Measurements from ENCODE around the gene CEP170.
"Not testable (repeated sequence)": the region's sequence is repeated elsewhere in the genome, so short reads cannot be mapped to it uniquely, and the experiment has no call there.

The CEP170 gene

DNA sequence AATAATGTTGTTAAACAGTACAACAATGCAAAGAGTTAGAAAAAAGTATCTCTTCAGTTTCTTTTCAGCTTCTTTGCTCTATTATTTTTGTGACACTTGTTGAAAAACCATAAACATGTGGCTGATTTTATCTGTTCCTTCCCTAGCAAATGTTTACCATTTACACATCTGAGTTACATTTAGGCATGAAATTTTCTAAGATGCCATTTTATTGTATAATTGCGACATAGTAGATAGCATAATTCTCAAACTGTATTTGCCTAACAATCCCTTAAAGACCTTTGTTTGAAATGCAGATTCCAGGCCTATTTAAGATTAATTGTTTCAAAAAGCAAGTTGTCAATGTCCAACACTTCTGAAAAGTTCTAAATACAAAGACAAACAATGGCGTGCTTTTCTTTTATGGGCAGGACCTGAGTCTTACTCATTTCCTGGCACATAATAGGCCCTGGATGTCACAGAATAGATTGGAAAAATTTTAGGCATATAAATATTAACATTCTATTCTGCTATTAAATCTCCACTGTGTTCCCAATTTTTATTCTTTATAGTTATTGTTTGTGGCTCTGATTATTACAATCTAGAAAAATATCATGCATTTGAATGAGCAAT, 81.2 kb downstream of the CEP170 start:
- peak in 1 of 2 experiments; percentile 1 for DNase-seq (ENCODE audit: low read depth in 2 of 2)

DNA sequence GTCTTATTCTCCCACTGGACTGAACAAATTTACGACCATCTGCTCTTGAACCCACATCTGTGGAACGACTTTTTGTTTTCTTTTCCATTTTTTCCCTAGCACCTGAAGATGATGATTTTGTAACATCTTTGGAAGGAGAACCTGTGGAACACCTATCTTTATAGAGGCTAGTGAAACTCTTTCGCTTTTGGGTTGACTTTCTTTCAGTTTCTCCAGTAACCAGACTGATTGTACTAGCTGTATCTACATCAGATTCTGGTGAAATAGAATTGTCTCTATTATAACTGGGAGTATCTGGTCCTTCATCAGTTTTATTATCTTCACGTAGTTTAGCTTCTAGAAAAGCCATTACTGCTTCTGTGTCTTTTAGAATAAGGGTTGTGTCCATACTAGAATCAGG, 90.2 kb downstream of the CEP170 start:
- not testable (repeated sequence) for DNase-seq (ENCODE audit: low read depth in 2 of 2)

DNA sequence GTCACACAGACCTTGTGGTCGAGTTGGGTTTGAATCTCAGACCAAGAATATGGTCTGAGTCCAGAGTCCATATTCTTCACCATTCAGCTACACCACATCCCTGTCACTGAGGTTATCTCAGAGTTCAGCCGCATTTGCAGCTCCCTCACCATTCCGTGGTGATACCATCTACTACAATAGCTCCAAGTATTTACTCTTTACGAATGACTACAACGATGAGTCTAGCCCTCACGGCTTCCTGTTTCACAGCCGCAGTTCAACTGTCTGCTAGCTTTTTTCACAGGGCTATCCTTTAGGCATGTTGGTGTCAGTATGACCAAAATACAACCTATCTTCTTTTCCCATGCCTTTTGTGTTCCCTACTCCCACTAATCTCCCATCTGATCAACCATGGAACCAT, 104.2 kb downstream of the CEP170 start:
- not testable (repeated sequence) for DNase-seq (ENCODE audit: low read depth in 2 of 2)

DNA sequence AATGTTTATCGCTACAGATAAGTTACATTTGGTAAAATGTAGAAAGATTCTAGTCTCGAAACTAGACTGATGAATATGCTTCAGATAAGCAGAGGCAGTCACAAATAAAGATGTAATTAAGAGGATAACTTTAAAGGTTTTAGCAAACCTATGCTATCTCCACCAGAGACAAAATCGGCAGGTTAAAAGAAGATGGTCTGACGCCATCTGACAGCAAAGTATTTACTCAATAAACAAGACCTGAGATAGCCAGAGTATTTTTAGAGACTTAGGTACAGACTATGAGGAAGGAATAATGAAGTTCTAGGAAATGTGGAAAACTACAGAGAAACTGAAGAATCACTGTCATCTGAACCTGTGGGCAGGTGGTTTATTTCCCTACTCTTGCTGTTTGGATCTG, 106.0 kb downstream of the CEP170 start:
- not testable (repeated sequence) for DNase-seq (ENCODE audit: low read depth in 2 of 2)

DNA sequence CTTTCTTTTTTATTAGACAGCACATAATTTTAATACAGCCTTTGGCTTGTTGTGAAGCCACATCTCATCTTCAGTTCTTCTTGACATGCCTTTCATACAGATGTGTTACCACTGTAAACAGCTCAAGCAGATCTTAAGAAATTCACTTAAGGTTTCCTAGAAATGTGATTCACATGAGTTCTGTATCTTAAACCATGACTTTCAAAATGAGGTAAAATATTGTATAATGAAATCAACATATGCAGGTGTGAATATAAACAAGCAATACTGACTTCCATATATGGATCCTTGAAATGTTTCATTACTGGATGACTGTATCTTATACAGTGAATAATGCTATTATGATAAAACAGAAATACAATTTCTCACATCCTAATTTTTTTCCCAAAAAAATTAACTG, 107.7 kb downstream of the CEP170 start:
- DNase-seq (ENCODE audit: low read depth in 2 of 2) = not testable (repeated sequence)

DNA sequence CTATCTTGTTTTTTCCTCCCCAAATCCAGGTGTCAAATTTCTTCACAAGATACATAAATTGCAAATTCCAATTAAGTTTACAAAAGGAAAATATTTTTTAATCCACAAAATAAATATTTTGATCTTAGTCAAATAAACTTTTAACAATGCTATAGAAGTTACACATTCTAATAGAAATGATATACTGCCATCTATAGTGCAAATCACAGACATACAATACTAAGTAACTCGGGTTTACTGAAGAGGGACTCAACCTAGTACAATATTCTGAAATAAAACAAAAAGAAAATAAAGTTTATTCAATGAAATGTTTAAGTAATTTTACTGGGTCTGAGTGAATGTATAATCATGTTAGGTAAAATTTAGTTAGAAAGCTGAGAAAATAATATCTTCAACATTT, 114.6 kb downstream of the CEP170 start:
- not testable (repeated sequence) for DNase-seq (ENCODE audit: low read depth in 2 of 2)

DNA sequence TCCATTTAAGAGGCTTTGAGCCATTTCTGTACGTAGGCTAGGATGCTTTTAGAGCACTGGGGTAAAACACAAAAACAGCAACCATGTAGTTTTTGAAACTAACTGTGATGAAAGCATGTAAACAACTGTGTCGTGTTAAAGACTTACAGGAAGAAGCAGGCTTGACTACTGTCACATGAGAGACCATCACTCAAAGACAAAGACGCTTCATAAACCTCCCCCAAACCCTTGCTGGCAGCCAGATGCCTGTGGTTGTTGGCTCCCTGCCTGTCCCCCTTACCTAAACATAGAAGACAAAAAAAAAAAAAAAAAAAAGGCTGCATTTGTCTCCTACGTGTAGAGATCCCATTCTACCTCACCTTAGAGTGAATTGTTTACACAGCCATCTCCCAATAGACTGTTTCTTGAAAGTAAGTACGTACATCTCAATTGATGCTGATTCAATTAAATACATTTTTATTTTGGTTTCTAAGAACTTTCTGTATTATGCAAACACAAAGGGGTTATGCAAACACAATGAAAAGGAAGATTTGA, 132.1 kb downstream of the CEP170 start:
- not testable (repeated sequence) for DNase-seq (ENCODE audit: low read depth in 2 of 2)

DNA sequence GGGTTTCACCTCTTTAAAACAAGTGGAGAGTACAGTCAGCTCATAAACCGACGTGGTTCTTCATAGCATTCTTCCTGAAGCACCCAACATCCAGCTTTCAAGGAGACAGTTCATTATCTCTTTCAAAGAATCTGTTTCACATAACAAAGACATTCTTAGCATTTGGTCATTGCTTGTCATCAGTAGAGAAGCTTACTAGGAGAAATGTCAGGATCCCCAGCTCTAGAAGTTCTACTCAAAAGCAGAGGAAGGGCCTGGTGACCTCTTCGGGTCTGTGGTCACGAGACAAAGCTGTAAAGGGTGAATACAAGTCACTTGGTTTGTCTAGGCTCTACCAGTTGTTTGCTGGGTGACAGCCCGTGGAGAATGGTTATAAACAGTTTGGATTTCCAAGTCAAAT, 133.1 kb downstream of the CEP170 start:
- not testable (repeated sequence) for DNase-seq (ENCODE audit: low read depth in 2 of 2)

DNA sequence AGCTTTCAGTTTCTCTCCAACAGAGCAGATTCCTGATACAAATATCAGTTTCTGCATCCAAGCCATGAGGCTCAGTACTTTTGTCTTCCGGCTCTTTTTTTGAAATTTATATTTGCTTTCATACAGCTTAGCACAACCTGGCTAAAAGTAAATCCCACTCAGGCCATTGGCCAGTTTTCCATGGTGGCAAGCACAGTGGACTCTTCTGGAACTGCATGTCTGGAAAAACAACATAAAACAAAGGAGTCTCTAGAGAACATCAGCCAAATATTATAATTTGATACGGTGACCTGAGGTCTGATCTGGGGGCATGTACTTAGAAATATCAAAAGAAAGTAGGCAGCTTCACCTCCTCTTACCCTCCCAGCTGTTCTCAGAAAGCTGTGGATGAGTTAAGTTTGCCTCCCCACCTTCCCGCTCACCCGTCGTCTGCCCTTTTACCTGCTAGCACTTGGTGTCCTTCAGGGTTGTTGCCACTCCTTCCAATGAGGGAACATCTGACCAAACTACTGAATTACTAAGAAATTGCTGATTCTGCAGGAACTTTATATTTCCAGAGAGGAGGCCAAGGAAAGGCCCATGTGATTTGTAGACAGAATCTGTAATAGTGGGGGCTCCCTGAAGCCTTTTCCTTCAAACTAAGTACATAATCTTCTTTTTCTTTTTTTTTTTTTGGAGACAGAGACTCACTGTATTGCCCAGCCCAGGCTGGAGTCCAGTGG, 136.3 kb downstream of the CEP170 start:
- DNase-seq (ENCODE audit: low read depth in 2 of 2) = not testable (repeated sequence)

DNA sequence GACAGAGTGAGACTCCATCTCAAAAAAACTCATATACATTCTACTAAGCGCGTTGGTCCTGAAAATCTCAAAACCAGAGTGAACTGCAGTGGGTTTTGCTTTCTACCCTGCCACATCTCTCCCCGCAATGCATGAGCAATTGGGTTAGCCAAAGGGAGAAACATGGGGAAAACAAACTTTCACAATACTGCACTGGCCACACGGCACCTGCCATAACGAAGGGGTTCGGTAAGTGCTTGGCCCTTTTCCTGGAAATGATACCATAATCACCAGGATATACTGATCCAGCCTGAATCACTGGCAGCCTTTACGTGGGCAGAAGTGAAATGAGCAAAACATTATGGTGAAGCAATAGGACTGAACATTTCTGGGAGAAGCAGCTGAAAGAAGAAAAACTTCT, 138.9 kb downstream of the CEP170 start:
- not testable (repeated sequence) for DNase-seq (ENCODE audit: low read depth in 2 of 2)

DNA sequence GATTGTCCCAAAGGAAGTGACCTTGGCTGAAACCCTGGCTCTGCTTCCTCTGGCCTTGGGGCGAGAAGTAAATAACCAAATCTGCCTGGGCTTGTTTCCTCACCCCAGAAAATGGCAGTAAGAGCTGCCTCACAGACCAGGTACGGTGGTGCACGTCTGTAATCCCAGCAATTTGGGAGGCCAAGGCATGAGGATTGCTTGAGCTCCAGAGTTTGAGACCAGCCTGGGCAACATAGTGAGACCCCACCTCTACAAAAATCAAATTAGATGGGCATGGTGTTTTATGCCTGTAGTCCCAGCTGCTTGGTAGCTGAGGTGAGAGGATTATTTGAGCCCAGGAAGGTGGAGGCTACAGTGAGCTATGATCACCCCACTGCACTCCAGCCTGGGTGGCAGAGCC, 140.3 kb downstream of the CEP170 start:
- DNase-seq (ENCODE audit: low read depth in 2 of 2) = not testable (repeated sequence)

DNA sequence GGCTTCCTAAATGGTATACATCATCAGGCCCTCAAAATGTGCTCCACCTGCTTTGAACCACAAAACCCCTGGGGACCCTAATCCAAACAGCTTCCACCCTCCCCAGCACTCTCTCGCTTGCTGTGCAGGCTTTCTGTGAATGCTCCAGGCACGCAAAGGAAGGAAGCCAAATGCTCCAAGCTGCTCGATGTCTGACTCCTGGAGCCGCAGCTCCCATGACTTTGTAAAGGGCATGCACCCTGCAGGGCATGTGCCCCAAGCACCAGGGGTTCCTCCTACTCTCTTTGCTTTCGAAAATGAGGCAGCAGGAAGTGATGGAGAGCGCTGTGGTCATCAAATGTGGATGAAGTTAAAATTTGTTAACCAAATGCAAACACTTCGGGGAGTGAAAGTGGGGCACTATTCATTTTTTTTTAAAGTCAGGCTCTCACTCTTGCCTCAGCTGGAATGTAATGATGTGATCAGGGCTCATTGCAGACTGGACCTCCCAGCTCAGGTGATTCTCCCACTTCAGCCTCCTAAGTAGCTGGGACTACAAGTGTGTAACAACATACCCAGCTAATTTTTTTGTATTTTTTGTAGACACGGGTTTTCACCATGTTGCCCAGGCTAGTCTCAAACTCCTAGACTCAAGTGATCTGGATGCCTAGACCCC, 140.9 kb downstream of the CEP170 start:
- DNase-seq (ENCODE audit: low read depth in 2 of 2) = peak; percentile 40 to 48

DNA sequence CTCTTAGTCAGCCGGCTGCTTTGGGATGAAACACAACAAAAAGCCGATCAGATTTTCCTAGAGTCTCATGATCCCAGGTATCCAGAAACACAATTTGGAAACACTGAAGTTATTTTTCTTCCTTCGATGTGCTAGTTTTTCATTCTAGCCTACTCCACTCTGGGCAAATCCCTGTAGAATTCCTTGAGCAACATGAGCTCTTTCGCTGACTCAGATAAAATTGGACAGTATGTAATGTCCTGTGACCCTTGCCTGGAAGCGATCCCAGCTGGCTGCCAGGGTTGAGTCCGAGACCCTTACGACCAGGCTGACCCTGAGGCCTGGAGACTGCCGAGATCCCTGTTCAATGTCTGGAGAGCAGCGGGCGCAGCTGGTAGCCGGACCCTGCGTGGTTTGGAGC, 147.9 kb downstream of the CEP170 start:
- DNase-seq (ENCODE audit: low read depth in 2 of 2) = not testable (repeated sequence)

DNA sequence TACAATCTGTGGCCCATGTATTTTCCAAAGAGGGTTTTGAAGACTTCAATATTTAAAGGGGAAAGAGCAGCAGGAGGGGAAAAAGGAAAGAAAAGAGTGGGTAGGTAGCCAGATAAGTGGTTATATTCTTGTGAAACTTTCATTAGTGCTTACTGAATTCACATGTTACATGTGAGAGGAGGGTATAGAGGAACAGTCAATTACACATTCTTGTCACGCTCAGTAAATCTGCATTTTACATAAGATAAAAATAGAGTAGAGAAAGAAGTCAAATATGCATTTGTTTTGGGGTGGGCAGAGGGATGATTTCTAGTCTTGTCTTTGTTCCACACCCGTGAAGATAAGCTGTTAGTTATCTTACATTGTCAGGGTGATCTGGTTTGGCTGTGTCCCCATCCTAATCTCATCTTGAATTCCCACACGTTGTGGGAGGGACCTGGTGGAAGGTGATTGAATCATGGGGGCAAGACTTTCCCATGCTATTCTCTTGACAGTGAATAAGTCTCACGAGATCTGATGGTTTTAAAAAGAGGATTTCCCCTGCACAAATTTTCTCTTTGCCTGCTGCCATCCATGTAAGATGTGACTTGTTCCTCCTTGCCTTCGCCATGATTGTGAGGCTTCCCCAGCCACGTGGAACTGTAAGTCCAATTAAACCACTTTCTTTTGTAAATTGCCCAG, 149.3 kb downstream of the CEP170 start:
- DNase-seq (ENCODE audit: low read depth in 2 of 2) = not testable (repeated sequence)

DNA sequence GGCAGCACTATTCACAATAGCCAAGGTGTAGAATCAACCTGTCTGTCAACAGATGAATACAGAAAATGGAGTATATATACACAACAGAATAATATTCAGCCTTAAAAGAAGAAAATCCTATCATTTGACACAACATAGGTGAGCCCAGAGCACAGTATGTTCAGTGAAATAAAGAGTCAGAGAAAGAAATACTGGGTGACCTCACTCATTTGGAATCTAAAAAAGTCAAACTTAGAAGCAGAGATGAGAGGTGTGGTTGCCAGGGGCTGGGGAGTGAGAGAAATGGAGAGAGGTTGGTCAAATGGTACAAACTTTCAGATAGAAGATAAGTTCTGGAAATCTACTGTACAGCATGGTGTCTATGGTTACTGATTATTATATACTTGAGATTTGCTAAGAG, 150.0 kb downstream of the CEP170 start:
- not testable (repeated sequence) for DNase-seq (ENCODE audit: low read depth in 2 of 2)

DNA sequence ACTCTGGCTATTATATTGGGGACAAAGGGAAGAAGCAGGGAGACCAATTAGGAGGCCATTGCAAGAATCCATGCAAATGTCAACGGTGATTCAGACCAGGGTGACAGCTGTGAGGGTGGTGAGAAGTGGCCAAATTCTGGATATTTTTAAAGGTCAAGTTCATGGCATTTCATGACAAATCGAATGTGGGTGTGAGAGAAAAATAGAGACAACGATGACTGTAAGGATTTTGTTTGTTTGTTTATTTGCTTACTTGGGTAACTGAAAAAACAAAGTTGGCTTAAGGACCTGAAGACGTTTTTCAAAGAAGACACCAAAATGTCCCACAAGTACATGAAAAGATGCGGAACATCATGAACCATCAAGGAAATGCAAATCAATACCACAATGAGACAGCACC, 150.6 kb downstream of the CEP170 start:
- not testable (repeated sequence) for DNase-seq (ENCODE audit: low read depth in 2 of 2)

DNA sequence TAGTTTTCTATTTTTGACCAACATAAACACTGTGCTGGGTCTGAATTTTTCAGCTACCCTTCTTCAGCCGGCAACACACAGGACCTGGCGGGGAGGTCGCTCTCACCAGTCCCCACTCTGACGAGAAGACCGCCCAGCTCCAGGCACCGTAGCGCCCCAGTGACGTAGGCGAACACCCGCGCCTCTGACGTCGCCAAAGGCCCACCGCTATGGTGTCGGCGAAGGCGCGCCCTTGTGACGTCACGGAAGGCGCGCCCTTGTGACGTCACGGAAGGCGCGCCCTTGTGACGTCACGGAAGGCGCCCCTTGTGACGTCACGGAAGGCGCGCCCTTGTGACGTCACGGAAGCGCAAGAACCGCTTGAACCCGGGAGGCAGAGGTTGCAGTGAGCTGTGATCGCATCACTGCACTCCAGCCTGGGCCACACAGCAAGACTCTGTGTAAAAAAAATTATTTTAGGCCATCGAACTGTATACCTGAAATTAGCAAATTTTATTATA, 153.5 kb downstream of the CEP170 start:
- DNase-seq (ENCODE audit: low read depth in 2 of 2) = peak in 1 of 2 experiments; percentile 10

DNA sequence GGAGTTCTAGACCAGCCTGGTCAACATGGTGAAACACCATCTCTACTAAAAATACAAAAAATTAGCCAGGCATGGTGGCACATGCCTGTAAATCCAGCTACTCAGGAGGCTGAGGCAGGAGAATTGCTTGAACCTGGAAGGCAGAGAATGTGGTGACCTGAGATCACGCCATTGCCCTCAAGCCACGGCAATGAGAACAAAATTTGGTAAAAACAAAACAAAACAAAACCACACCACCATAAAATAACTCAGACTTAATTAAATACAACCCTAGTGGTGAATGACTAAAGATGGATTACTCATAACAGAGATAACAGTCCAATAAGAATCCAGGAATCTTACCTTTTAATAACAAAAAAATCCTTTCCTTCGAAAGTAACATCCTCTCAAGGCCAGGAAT, 167.7 kb downstream of the CEP170 start:
- not testable (repeated sequence) for DNase-seq (ENCODE audit: low read depth in 2 of 2)
